Hepatocyte (in vitro differentiated cells): ENCODE results near the gene PELO.

Source experiments
- EZH2 ChIP-seq: fragments of 200-600 bp; sonication (generic); IDR thresholded peaks from 2 replicates; pipeline ENCODE4 v1.6.1; 2016; ENCODE audit warnings: antibody characterized with exemption, mild to moderate bottlenecking, borderline replicate concordance
- EZH2phosphoT487 ChIP-seq: fragments of 200-600 bp; sonication (generic); IDR thresholded peaks from one replicate; pipeline ENCODE4 v1.6.1; 2018; ENCODE audit warnings: antibody characterized with exemption, mild to moderate bottlenecking, low read depth, moderate library complexity; ENCODE audit not compliant: unreplicated experiment, severe bottlenecking
- TF ChIP-seq, protein P1 (sequence below): fragments of 200-600 bp; sonication (generic); IDR thresholded peaks from 2 replicates; pipeline ENCODE4 v1.5.1; 2016; ENCODE audit warnings: antibody characterized with exemption, mild to moderate bottlenecking; ENCODE audit not compliant: poor library complexity

- TF ChIP-seq, protein P1, sequence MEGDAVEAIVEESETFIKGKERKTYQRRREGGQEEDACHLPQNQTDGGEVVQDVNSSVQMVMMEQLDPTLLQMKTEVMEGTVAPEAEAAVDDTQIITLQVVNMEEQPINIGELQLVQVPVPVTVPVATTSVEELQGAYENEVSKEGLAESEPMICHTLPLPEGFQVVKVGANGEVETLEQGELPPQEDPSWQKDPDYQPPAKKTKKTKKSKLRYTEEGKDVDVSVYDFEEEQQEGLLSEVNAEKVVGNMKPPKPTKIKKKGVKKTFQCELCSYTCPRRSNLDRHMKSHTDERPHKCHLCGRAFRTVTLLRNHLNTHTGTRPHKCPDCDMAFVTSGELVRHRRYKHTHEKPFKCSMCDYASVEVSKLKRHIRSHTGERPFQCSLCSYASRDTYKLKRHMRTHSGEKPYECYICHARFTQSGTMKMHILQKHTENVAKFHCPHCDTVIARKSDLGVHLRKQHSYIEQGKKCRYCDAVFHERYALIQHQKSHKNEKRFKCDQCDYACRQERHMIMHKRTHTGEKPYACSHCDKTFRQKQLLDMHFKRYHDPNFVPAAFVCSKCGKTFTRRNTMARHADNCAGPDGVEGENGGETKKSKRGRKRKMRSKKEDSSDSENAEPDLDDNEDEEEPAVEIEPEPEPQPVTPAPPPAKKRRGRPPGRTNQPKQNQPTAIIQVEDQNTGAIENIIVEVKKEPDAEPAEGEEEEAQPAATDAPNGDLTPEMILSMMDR = no peak
- no peak for TF ChIP-seq EZH2
- TF ChIP-seq EZH2phosphoT487 = no peak
Observed at GRCh38 chr5:52807037-52807436, 19.3 kb downstream of the PELO start.
